Measurements from ENCODE around the gene CRHBP. TPM values are rescaled to one million over a fixed set of nuclear protein-coding genes. Genes with fewer than 3 reads are reported as not detected.

The CRHBP gene
- total RNA-seq, 1 experiment from 2014 or later, result not detected

DNA sequence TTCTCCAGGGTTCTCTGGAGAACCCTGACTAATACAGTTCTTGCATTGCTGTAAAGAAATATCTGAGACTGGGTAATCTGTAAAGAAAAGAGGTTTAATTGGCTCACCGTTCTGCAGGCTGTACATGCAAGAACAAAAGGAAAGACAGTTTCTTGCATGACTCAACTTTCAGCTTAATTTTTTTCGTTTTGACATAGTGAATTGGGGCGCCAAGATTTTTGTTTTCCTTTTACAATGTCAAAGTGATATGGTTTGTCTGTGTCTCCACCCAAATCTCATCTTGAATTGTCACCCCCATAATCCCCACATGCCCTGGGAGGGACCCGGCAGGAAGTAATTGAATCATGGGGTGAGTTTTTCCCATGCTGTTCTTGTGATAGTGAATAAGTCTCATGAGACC, 11.8 kb upstream of the CRHBP start:
- Mint-ChIP-seq H3K4me1 (0 out of 2 replicates have a peak, but pooled peaks cover 3% of the 10 kb centered on the region), H3K27me3 (ENCODE audit: low read depth) (no peaks in the 10 kb centered on the region), H3K9me3 (peaks cover 9% of the 10 kb centered on the region; the same call in 1 of the 2 replicates), H3K4me3 (no peak overlapping the region), H3K27ac (no peak overlapping the region), H3K36me3 (no peaks in the 10 kb centered on the region)
- DNase-seq (ENCODE audit: low spot score), result no peak
- TF ChIP-seq, protein P1, sequence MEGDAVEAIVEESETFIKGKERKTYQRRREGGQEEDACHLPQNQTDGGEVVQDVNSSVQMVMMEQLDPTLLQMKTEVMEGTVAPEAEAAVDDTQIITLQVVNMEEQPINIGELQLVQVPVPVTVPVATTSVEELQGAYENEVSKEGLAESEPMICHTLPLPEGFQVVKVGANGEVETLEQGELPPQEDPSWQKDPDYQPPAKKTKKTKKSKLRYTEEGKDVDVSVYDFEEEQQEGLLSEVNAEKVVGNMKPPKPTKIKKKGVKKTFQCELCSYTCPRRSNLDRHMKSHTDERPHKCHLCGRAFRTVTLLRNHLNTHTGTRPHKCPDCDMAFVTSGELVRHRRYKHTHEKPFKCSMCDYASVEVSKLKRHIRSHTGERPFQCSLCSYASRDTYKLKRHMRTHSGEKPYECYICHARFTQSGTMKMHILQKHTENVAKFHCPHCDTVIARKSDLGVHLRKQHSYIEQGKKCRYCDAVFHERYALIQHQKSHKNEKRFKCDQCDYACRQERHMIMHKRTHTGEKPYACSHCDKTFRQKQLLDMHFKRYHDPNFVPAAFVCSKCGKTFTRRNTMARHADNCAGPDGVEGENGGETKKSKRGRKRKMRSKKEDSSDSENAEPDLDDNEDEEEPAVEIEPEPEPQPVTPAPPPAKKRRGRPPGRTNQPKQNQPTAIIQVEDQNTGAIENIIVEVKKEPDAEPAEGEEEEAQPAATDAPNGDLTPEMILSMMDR (IDR thresholded peaks at IDR 0.05), result no peak
- TF ChIP-seq KAT7 (CRISPR knock-in tag; IDR thresholded peaks at IDR 0.05; ENCODE audit: borderline replicate concordance), result no peak
- TF ChIP-seq, protein P2, sequence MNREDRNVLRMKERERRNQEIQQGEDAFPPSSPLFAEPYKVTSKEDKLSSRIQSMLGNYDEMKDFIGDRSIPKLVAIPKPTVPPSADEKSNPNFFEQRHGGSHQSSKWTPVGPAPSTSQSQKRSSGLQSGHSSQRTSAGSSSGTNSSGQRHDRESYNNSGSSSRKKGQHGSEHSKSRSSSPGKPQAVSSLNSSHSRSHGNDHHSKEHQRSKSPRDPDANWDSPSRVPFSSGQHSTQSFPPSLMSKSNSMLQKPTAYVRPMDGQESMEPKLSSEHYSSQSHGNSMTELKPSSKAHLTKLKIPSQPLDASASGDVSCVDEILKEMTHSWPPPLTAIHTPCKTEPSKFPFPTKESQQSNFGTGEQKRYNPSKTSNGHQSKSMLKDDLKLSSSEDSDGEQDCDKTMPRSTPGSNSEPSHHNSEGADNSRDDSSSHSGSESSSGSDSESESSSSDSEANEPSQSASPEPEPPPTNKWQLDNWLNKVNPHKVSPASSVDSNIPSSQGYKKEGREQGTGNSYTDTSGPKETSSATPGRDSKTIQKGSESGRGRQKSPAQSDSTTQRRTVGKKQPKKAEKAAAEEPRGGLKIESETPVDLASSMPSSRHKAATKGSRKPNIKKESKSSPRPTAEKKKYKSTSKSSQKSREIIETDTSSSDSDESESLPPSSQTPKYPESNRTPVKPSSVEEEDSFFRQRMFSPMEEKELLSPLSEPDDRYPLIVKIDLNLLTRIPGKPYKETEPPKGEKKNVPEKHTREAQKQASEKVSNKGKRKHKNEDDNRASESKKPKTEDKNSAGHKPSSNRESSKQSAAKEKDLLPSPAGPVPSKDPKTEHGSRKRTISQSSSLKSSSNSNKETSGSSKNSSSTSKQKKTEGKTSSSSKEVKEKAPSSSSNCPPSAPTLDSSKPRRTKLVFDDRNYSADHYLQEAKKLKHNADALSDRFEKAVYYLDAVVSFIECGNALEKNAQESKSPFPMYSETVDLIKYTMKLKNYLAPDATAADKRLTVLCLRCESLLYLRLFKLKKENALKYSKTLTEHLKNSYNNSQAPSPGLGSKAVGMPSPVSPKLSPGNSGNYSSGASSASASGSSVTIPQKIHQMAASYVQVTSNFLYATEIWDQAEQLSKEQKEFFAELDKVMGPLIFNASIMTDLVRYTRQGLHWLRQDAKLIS (CRISPR knock-in tag; IDR thresholded peaks at IDR 0.05; ENCODE audit: borderline replicate concordance), result no peak
- no peak for TF ChIP-seq PRRX2 (CRISPR knock-in tag; IDR thresholded peaks at IDR 0.05)
- no peak for TF ChIP-seq EMX1 (CRISPR knock-in tag; IDR thresholded peaks at IDR 0.05)
- TF ChIP-seq, protein P3, sequence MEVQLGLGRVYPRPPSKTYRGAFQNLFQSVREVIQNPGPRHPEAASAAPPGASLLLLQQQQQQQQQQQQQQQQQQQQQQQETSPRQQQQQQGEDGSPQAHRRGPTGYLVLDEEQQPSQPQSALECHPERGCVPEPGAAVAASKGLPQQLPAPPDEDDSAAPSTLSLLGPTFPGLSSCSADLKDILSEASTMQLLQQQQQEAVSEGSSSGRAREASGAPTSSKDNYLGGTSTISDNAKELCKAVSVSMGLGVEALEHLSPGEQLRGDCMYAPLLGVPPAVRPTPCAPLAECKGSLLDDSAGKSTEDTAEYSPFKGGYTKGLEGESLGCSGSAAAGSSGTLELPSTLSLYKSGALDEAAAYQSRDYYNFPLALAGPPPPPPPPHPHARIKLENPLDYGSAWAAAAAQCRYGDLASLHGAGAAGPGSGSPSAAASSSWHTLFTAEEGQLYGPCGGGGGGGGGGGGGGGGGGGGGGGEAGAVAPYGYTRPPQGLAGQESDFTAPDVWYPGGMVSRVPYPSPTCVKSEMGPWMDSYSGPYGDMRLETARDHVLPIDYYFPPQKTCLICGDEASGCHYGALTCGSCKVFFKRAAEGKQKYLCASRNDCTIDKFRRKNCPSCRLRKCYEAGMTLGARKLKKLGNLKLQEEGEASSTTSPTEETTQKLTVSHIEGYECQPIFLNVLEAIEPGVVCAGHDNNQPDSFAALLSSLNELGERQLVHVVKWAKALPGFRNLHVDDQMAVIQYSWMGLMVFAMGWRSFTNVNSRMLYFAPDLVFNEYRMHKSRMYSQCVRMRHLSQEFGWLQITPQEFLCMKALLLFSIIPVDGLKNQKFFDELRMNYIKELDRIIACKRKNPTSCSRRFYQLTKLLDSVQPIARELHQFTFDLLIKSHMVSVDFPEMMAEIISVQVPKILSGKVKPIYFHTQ (CRISPR knock-in tag; IDR thresholded peaks at IDR 0.05), result no peak
- TF ChIP-seq, protein P4, sequence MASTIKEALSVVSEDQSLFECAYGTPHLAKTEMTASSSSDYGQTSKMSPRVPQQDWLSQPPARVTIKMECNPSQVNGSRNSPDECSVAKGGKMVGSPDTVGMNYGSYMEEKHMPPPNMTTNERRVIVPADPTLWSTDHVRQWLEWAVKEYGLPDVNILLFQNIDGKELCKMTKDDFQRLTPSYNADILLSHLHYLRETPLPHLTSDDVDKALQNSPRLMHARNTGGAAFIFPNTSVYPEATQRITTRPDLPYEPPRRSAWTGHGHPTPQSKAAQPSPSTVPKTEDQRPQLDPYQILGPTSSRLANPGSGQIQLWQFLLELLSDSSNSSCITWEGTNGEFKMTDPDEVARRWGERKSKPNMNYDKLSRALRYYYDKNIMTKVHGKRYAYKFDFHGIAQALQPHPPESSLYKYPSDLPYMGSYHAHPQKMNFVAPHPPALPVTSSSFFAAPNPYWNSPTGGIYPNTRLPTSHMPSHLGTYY (CRISPR knock-in tag; IDR thresholded peaks at IDR 0.05), result no peak
- TF ChIP-seq SP1 (CRISPR knock-in tag; conservative IDR thresholded peaks at IDR 0.05), result no peak
- TF ChIP-seq, protein P5, sequence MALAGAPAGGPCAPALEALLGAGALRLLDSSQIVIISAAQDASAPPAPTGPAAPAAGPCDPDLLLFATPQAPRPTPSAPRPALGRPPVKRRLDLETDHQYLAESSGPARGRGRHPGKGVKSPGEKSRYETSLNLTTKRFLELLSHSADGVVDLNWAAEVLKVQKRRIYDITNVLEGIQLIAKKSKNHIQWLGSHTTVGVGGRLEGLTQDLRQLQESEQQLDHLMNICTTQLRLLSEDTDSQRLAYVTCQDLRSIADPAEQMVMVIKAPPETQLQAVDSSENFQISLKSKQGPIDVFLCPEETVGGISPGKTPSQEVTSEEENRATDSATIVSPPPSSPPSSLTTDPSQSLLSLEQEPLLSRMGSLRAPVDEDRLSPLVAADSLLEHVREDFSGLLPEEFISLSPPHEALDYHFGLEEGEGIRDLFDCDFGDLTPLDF (CRISPR knock-in tag; IDR thresholded peaks at IDR 0.05), result no peak
- no peak for TF ChIP-seq ZNF396 (CRISPR knock-in tag; IDR thresholded peaks at IDR 0.05; ENCODE audit: borderline replicate concordance)
- TF ChIP-seq IRF2 (CRISPR knock-in tag; IDR thresholded peaks at IDR 0.05; ENCODE audit: borderline replicate concordance, low read depth), result no peak
- TF ChIP-seq, protein P6, sequence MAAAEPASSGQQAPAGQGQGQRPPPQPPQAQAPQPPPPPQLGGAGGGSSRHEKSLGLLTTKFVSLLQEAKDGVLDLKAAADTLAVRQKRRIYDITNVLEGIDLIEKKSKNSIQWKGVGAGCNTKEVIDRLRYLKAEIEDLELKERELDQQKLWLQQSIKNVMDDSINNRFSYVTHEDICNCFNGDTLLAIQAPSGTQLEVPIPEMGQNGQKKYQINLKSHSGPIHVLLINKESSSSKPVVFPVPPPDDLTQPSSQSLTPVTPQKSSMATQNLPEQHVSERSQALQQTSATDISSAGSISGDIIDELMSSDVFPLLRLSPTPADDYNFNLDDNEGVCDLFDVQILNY (CRISPR knock-in tag; IDR thresholded peaks at IDR 0.05), result no peak
- no peak for TF ChIP-seq ZNF671 (CRISPR knock-in tag; IDR thresholded peaks at IDR 0.05)
- TF ChIP-seq ZNF138 (CRISPR knock-in tag; conservative IDR thresholded peaks at IDR 0.05), result no peak
- TF ChIP-seq, protein P7, sequence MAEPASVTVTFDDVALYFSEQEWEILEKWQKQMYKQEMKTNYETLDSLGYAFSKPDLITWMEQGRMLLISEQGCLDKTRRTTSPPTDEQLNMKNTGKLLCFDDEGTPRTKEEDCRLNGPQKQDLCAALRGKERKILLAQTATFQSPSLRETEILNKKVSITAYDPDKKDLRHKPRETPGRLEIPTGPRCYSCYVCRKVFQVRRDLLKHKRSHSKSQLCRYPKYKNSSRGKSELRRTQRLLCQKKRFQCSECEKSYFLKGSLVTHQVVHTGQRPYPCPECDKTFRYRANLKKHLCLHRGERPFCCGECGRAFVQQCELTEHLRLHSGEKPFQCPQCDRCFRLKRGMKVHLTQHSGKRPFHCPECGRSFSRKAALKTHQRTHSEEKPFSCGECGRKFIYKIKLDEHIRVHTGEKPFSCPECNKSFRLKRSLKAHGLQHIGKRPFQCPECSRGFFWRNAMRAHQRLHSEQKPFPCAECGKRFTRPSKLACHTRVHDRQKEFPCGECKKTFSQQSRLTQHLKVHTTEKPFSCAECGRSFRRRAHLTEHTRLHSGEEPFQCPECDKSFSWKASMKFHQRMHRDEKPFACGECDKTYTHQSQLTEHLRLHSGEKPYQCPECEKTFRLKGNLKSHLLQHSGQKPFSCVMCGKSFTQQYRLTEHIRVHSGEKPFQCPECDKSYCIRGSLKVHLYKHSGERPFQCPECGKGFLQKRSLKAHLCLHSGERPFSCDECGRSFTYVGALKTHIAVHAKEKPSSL (CRISPR knock-in tag; conservative IDR thresholded peaks at IDR 0.05), result no peak
- TF ChIP-seq ZNF232 (CRISPR knock-in tag; IDR thresholded peaks at IDR 0.05), result no peak
- ATAC-seq, result no peak
- POLR2A ChIA-PET, result no interaction called here
- CTCF ChIA-PET, result no interaction called here
